Pancreas (tissue), 10 donors: Measurements from ENCODE around the gene CAMK4. TPM values are rescaled to one million over a fixed set of nuclear protein-coding genes. Genes with fewer than 3 reads are reported as not detected.

ENCODE experiments used
- ATAC-seq, 4 donors: fragments of 200-7000 bp; cut with Tn5 transposase; one replicate each; pipeline versions ENCODE4 v1.8.0 to v1.9.1; 2020; ENCODE audit warnings: mild to moderate bottlenecking in 4 of 4, moderate library complexity in 4 of 4
- DNase-seq, 6 donors: peaks; one replicate each; pipeline ENCODE4 v3.0.0-alpha.2; 2020
- FAIRE-seq: peaks from 2 replicates; lab custom pipeline; 2012; peaks lifted over from hg19 to GRCh38; lab: Jason Lieb, UNC
- H3K27ac ChIP-seq, 4 donors: fragments of 200-600 bp; sonication (generic); 1 replicate in 3 of 4; 2 replicates in 1 of 4; pipeline versions ENCODE4 v1.5.0 to v1.8.0; 2020
- H3K27me3 ChIP-seq, 4 donors: fragments of 200-600 bp; one replicate each; pipeline ENCODE4 v1.8.0; 2021
- H3K36me3 ChIP-seq, 3 donors: fragments of 200-600 bp; sonication (generic) in 1 of 3; one replicate each; pipeline versions ENCODE4 v1.5.0 to v1.8.0; 2020 to 2021
- H3K4me1 ChIP-seq, 3 donors: fragments of 200-600 bp; one replicate each; pipeline ENCODE4 v1.8.0; 2021
- H3K4me3 ChIP-seq, 4 donors: fragments of 200-600 bp; sonication (generic) in 2 of 4; one replicate each; pipeline versions ENCODE4 v1.5.0 to v1.8.0; 2020 to 2021
- H3K9me3 ChIP-seq, 4 donors: fragments of 200-600 bp; one replicate each; pipeline ENCODE4 v1.8.0; 2021
- CTCF ChIP-seq, 4 donors: fragments of 200-600 bp; sonication (generic) in 3 of 4; IDR thresholded peaks; one replicate each; pipeline versions ENCODE4 v1.5.0 to v1.8.0; 2021; ENCODE audit warnings: antibody characterized with exemption in 4 of 4
- WGBS, 2 donors: extraction: QIAGEN DNeasy Blood & Tissue Kit; methylation state at CpG; one replicate each; pipeline ENCODE4 v1.1.7; 2013; 5-methylcytosine and 5-hydroxymethylcytosine counted together
- intact Hi-C, 3 donors: fragments of 100-400 bp; cut with DNase I; formaldehyde crosslinking; loops; one replicate each; pipeline versions ENCODE4 v1.11.1 to v1.14.2; 2022
- polyA plus RNA-seq, 2 donors: library from polyadenylated mRNA; stranded (reverse); fragments of 200-250 nt; gene quantifications; one replicate each; pipeline ENCODE4 v1.2.3, GENCODE V29; 2013
- total RNA-seq, 6 donors: library from RNA; stranded (reverse); fragmentation: NEBNext Ultra II Directional in 4 of 6; extraction: Animal tissue kit (Norgen Biotek cat#: 25700) in 4 of 6; gene quantifications; one replicate each; pipeline versions ENCODE4 v1.2.1 to v1.2.4, GENCODE V29; 2021 to 2023
- donor health status: healthy with polysubstance abuse.
- donor health status: DM: no; HTN: no; CAD: no; lungs with moderate emphysema.
- donor health status: DM: no; HTN: no; CAD: no.
- donor health status: control.
- donor health status: control.
- donor health status: Bipolar disorder and iron deficiency.
- donor health status: DM: yes; HTN: yes; CAD: no.
- donor health status: DM: no; HTN: no; CAD: no.
- donor health status: DM: no; HTN: no; CAD: no.
- donor health status: DM: yes; HTN: yes; CAD: no.

Gene CAMK4
- total and polyA plus RNA-seq, 8 donors: 0.04 to 1.3 (median 0.34) TPM

GRCh38 chr5:111512375-111513130, 288.4 kb downstream of the CAMK4 start, which contains the start of gene STARD4:
Gene STARD4, minus strand, starts transcription at chr5:111512535. Its CDS starts 5,102 bp downstream, at chr5:111507433.
- FAIRE-seq: no peak
- no peaks in the 10 kb centered on the region for H3K36me3 ChIP-seq

GRCh38 chr5:111513131-111513520, 288.9 kb downstream of the CAMK4 start:
- WGBS, 2 donors: 16 to 19% methylated on average over 6 of the region's 6 CpGs
- intact Hi-C loops: no loop called here
- peak overlapping the region in 3 of 4 donors; percentile 70 to 90 (median 86) for H3K27ac ChIP-seq

More at GRCh38 chr5:111512375-111513130, 288.4 kb downstream of the CAMK4 start, which contains the start of gene STARD4:
- DNase-seq (peak; percentile 93 to 97 (median 94)), ATAC-seq (peak; percentile 97 to 99 (median 98))
- H3K4me3 ChIP-seq: peak within 1 kb of the TSS; percentile 72 to 84 (median 74)
- TF ChIP-seq CTCF (IDR thresholded peaks at IDR 0.05): no peak
- no peaks in the 10 kb centered on the region for H3K9me3 ChIP-seq
- peak within 1 kb of the TSS; percentile 64 to 90 (median 78) for H3K27ac ChIP-seq
- peaks cover 0 to 8% (median 0%) of the 10 kb centered on the region in 3 donors for H3K4me1 ChIP-seq
- intact Hi-C loops: no loop called here
- 0% methylated on average over 41 of the region's 41 CpGs for WGBS, 2 donors
- no peaks in the 10 kb centered on the region for H3K27me3 ChIP-seq

GRCh38 chr5:111514087-111514486, 289.9 kb downstream of the CAMK4 start:
- no peaks in the 10 kb centered on the region for H3K36me3 ChIP-seq
- H3K9me3 ChIP-seq: no peaks in the 10 kb centered on the region
- intact Hi-C loops: no loop called here
- TF ChIP-seq CTCF (IDR thresholded peaks at IDR 0.05): no peak
- no peak for FAIRE-seq
- no peaks in the 10 kb centered on the region for H3K27me3 ChIP-seq
- WGBS, 2 donors: 89 to 93% methylated on average over 3 of the region's 3 CpGs
- H3K4me1 ChIP-seq: peaks cover 0 to 8% (median 0%) of the 10 kb centered on the region in 3 donors
- ATAC-seq: no peak
- DNase-seq: no peak
- no peak overlapping the region for H3K27ac ChIP-seq
- H3K4me3 ChIP-seq: no peak overlapping the region

More at GRCh38 chr5:111513131-111513520, 288.9 kb downstream of the CAMK4 start:
- DNase-seq (no peak), FAIRE-seq (no peak), ATAC-seq (no peak)
- Histone ChIP-seq H3K27me3 (no peaks in the 10 kb centered on the region), H3K4me1 (peaks cover 0 to 8% (median 0%) of the 10 kb centered on the region in 3 donors), H3K4me3 (peak overlapping the region; percentile 72 to 84 (median 74)), H3K36me3 (no peaks in the 10 kb centered on the region), H3K9me3 (no peaks in the 10 kb centered on the region)
- TF ChIP-seq CTCF (IDR thresholded peaks at IDR 0.05): no peak

GRCh38 chr5:111517853-111518501, 293.8 kb downstream of the CAMK4 start:
- no peak for TF ChIP-seq CTCF (IDR thresholded peaks at IDR 0.05)
- 85 to 96% methylated on average over 5 of the region's 5 CpGs for WGBS, 2 donors
- no peak for FAIRE-seq
- H3K4me3 ChIP-seq: no peak overlapping the region
- peaks cover 0 to 6% (median 4%) of the 10 kb centered on the region in 3 donors for H3K4me1 ChIP-seq
- H3K27me3 ChIP-seq: no peaks in the 10 kb centered on the region
- no peak overlapping the region for H3K27ac ChIP-seq
- intact Hi-C loops: no loop called here
- H3K36me3 ChIP-seq: no peaks in the 10 kb centered on the region
- no peaks in the 10 kb centered on the region for H3K9me3 ChIP-seq
- ATAC-seq: no peak
- DNase-seq: no peak
